Urothelium cell line (cell line): ENCODE results near the gene FAM229B.

Experiments used
- DNase-seq: peaks from one replicate; pipeline ENCODE4 v3.0.0; 2011; ENCODE audit warnings: low spot score, mixed read lengths
- FAIRE-seq: peaks from 2 replicates; lab custom pipeline; 2011; peaks lifted over from hg19 to GRCh38; lab: Jason Lieb, UNC

The FAM229B gene

DNA sequence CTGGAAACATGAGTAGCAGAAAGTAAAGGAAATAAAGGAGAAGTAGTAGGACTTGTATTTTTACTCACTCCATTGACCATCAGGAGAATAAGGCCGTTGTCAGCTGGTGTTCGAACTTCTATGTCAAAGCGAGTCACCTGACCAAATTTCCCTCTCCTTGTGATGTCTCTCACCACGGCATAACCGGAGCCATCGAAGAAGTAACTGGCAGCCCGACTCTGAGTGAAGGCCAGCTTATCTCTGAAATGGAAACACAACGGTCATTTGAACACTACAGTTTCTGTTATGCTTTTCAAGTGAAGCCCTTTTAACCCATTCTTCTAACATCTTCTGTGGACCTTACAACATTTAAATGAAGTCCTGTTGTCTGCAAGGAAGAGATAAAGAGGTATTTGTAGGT is 51.7 kb downstream of the FAM229B start:
- no peak for DNase-seq
- FAIRE-seq, result no peak

DNA sequence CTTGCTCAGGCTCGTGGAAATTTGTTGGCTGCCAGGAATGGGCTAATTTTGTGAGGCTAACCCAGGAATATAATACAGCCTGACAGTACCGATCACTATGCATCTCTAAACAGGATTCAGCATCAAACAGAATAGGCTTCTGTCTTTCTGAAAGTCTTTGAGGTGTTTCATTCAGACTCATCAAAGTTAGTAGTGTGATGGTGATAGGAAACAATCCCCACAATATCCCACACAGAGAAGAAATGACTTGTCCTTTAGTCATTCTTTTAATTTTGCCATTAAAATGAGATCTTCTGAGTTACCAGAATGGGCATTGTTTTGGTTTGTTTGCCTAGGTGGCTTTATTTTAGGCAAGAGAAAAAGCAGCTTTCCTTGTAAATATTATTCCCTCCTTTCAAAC is 54.3 kb downstream of the FAM229B start:
- no peak for FAIRE-seq

DNA sequence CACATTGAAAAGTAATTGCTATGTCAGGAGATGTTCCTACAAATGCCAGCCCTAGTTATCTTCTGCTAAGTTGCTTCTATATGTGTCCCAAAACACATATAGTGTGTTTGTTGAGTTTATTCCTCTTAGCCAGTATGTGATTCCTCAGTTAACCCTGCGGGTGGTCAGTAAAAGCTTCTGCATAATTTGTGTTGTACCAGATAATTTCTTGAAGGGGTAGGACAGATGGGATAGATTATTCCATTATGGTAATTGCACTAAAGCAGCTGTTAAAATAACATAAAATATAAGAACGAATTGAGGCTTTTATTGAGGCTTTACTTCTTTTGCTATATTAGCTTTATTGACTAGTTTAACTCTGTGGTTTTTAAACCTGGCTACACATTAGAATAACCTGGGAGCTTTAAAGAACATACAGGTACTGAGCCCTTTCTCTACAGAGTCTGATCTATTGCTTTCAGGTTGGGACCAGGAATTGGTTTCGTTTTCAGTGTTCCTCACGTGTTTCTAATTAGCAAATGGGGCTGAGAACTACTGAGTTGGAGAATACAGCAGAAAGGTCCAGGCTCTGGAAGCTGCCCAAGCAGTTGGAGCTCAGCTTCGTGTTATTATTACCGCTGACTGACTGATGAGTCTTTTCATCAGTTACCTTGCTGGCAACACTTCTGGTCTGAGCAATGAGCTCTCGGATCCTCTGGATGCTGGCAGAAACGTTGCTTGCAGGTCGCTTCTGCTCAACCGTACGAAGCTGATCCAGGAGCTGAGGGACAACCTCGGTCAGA is 56.9 kb downstream of the FAM229B start:
- FAIRE-seq (no peak), DNase-seq (no peak)

More for the DNA sequence above, 54.3 kb downstream of the FAM229B start:
- no peak for DNase-seq

DNA sequence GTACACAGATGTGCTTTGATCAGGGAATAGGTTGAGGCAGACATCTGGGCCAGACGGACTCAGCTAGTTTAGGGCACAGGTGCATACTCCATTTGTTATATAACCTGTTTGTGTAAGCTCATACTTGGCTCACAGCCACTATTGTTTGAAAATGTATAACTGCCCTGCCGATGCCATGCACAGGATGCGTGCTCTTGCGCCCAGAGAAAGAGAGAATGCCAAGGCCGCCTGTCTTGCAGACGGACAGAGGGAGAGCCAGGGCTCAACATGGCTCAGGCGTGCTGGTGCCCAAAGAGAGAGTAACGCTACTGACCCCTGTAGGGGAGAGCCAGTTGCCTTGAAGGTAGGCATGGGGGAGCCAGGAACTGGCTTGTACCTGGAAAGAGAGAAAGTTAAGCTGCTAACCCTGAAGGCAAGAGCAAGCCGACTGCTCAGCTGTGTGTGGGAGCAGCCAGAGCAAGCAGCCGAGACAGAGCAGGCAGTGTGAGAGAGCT is 57.7 kb downstream of the FAM229B start:
- DNase-seq (no peak), FAIRE-seq (no peak)

DNA sequence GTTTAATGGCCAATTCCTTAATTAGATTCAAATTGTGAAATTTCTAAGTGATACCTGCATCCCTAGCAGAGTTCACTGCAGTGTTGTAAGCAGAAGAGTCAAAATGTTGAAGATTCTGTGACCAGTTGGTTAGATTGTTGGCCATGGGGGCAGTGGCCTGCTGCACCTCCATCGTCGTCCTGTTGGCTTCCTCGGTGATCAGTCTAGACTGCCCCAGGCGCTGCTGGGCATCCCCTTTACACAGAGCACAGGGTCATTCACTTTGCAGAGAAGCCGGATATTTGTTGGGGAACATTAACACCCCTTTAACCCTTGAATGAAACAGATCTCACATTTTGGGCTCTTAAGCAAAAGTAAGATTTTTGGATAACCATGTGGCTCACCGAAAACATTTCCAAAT is 60.7 kb downstream of the FAM229B start:
- DNase-seq, result no peak
- no peak for FAIRE-seq

DNA sequence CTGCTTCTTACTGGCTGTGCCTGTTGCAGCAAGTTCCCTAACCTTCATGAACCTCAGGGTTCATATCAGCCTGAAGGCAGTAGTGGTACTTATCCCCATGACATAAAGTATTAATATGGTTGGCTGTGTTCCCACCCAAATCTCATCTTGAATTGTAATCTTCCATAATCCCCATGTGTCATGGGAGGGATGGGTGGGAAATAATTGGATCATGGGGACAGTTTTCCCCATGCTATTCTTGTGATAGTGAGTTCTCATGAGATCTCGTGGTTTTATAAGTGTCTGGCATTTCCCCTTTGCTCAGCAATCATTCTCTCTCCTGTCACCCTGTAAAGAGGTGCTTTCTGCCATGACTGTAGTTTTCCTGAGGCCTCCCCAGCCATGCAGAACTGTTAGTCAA is 61.8 kb downstream of the FAM229B start:
- no peak for FAIRE-seq
- DNase-seq, result no peak

DNA sequence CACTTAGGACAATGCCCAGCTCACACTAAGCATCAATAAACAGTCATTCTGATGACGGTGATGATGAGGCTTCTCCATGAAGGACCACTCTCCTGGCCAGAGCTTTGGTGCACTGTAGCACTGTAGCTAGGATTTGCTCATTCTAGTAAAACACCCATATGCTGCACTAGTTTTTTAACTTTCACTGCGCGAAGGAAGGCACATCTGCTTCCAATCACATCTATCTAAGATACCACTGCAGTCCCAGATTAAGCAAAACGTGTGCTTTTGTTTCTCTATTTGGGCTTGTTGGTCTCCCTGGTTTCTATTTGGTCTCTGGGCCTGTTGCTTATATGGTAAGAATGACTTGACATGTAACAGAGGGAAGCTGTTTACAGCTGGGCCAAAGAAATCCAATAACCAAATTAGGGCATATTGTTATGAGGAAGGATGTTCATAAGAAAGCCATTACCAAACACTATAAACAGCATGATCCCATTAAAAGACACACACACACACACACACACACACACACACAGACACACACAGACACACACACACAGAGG is 62.4 kb downstream of the FAM229B start:
- DNase-seq (no peak), FAIRE-seq (no peak)

DNA sequence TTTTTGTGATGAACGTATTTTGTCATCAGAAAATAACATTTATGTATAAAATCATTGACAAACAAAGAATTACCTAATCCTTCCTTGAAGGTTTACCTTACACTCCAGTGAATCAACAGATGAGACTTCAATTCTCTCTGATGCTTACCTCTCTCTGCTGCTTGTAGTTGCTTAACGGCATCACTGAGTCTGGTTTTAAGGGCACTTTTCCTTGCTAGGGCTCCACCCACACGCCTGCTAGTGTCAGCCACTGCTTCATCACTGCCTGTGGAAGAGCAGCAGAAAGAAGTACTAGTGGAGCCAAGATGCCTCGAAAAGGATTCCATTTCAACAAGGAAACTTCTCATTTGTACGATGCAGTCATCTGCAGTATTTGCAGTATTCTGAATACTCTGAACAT is 63.0 kb downstream of the FAM229B start:
- DNase-seq (no peak), FAIRE-seq (no peak)
